Left ventricle myocardium inferior (tissue), 1 donor: Measurements from ENCODE around the gene PIGK. TPM values are rescaled to one million over a fixed set of nuclear protein-coding genes. Genes with fewer than 3 reads are reported as not detected.
A peak's percentile ranks its signal among the peaks of the same experiment; 100 is the strongest.

Experiments used
- DNase-seq: peaks from one replicate; pipeline ENCODE4 v3.0.0-alpha.2; 2020
- H3K27ac ChIP-seq: fragments of 200-600 bp; replicated peaks from 2 replicates; pipeline ENCODE4 v1.8.0; 2021
- H3K27me3 ChIP-seq: fragments of 200-600 bp; 2 replicates; pipeline ENCODE4 v1.8.0; 2021; ENCODE audit warnings: low read depth
- H3K36me3 ChIP-seq: fragments of 200-600 bp; 2 replicates; pipeline ENCODE4 v1.8.0; 2021
- H3K4me1 ChIP-seq: fragments of 200-600 bp; 2 replicates; pipeline ENCODE4 v1.8.0; 2021
- H3K4me3 ChIP-seq: fragments of 200-600 bp; 2 replicates; pipeline ENCODE4 v1.8.0; 2021; ENCODE audit warnings: mild to moderate bottlenecking, moderate library complexity
- H3K9me3 ChIP-seq: fragments of 200-600 bp; replicated peaks from 2 replicates; pipeline ENCODE4 v1.8.0; 2021
- intact Hi-C: fragments of 100-400 bp; cut with micrococcal nuclease; formaldehyde crosslinking; loops from one replicate; pipeline ENCODE4 v1.11.0; 2022
- total RNA-seq: library from RNA; stranded (reverse); fragmentation: NEBNext Ultra II Directional; extraction: Animal tissue kit (Norgen Biotek cat#: 25700); gene quantifications from one replicate; pipeline ENCODE4 v1.2.1, GENCODE V29; 2021
- TF ChIP-seq, protein P1 (sequence below): fragments of 200-600 bp; IDR thresholded peaks from 2 replicates; pipeline ENCODE4 v1.8.0; 2021; ENCODE audit warnings: antibody characterized with exemption, mild to moderate bottlenecking, borderline replicate concordance
- donor health status: DM: no; HTN: yes; CAD: no; lungs with severe emphysema.

Gene PIGK
- total RNA-seq, 1 donor from 2014 or later: 31.1 TPM

- Histone ChIP-seq H3K4me3 (no peak overlapping the region), H3K9me3 (no peaks in the 10 kb centered on the region), H3K36me3 (no peaks in the 10 kb centered on the region), H3K4me1 (no peaks in the 10 kb centered on the region), H3K27ac (no peak overlapping the region), H3K27me3 (no peaks in the 10 kb centered on the region)
- intact Hi-C loops: loop anchor here (10.0 kb wide), 1 partner anchor 972 kb away; no protein-coding TSS in a partner anchor
- TF ChIP-seq, protein P1, sequence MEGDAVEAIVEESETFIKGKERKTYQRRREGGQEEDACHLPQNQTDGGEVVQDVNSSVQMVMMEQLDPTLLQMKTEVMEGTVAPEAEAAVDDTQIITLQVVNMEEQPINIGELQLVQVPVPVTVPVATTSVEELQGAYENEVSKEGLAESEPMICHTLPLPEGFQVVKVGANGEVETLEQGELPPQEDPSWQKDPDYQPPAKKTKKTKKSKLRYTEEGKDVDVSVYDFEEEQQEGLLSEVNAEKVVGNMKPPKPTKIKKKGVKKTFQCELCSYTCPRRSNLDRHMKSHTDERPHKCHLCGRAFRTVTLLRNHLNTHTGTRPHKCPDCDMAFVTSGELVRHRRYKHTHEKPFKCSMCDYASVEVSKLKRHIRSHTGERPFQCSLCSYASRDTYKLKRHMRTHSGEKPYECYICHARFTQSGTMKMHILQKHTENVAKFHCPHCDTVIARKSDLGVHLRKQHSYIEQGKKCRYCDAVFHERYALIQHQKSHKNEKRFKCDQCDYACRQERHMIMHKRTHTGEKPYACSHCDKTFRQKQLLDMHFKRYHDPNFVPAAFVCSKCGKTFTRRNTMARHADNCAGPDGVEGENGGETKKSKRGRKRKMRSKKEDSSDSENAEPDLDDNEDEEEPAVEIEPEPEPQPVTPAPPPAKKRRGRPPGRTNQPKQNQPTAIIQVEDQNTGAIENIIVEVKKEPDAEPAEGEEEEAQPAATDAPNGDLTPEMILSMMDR: peak; percentile 57
- DNase-seq: no peak
Observed at GRCh38 chr1:77126307-77126706, 92.9 kb downstream of the PIGK start.

DNA sequence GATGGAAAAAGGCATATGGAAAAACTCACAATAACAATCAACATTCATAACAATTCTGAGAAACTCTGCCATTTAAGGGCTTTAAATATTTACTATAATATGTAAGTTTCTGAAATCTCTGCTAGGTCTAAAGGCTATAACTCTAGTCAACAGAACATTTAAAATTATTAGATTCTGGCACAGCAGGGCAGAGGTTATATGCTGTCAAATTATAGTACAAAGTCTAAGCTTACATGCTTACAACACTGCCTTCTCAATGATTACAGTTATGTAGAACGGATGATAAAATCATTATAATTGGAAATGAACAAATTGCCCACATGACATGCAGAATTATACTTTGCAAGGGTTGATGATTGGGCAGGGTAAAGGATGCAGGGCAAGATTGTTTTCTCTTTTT is 97.7 kb downstream of the PIGK start:
- H3K36me3 ChIP-seq: peaks cover 26% of the 10 kb centered on the region
- no peaks in the 10 kb centered on the region for H3K9me3 ChIP-seq
- no peaks in the 10 kb centered on the region for H3K27me3 ChIP-seq
- DNase-seq: no peak
- H3K27ac ChIP-seq: no peak overlapping the region
- H3K4me1 ChIP-seq: no peaks in the 10 kb centered on the region
- no peak overlapping the region for H3K4me3 ChIP-seq
- intact Hi-C loops: loop anchor here (10.0 kb wide), 1 partner anchor 967 kb away; no protein-coding TSS in a partner anchor
- TF ChIP-seq, protein P1: no peak

DNA sequence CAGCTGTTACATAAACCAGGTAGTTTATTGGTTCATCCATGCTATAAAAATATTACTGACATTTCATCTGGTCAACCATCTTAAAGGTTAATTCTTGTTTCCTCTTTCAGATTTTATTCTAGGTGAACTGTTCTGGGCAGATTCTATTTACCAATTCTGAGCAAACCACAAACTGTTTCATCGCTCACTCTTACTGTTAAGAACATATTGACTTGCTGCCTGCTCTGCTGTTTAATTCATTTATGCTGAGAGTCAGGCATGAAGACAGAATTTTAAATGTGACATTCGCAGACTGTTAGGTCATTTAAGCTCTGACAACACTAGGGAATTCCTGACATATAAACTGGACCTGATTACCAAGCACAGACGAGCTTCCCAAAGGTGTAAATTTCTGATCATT is 98.3 kb downstream of the PIGK start:
- intact Hi-C loops: loop anchor here (10.0 kb wide), 1 partner anchor 966 kb away; no protein-coding TSS in a partner anchor
- H3K27ac ChIP-seq: no peak overlapping the region
- H3K9me3 ChIP-seq: no peaks in the 10 kb centered on the region
- no peaks in the 10 kb centered on the region for H3K4me1 ChIP-seq
- DNase-seq: no peak
- H3K36me3 ChIP-seq: peaks cover 26% of the 10 kb centered on the region
- TF ChIP-seq, protein P1: no peak
- no peaks in the 10 kb centered on the region for H3K27me3 ChIP-seq
- no peak overlapping the region for H3K4me3 ChIP-seq

DNA sequence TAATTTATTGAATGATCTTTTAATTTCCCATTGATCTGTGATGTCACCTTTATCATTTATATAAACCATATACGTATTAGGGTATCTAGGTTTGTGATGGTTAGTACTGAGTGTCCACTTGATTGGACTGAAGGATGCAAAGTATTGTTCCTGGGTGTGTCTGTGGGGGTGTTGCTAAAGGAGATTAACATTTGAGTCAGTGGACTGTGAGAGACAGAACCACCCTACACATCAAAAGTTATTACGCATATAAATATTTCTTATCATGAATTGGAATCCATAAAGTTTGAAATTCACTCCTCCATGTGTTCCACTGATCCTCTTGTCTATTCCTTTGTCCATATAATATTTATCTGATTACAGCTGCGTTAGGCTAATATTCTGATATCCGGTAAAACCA is 100.5 kb downstream of the PIGK start:
- Histone ChIP-seq H3K4me3 (no peak overlapping the region), H3K27ac (no peak overlapping the region), H3K4me1 (no peaks in the 10 kb centered on the region), H3K9me3 (no peaks in the 10 kb centered on the region), H3K36me3 (peaks cover 26% of the 10 kb centered on the region), H3K27me3 (no peaks in the 10 kb centered on the region)
- TF ChIP-seq, protein P1: no peak
- intact Hi-C loops: no loop called here
- no peak for DNase-seq

GRCh38 chr1:77104672-77105071 is 114.6 kb downstream of the PIGK start:
- DNase-seq: no peak
- Histone ChIP-seq H3K4me1 (no peaks in the 10 kb centered on the region), H3K9me3 (no peaks in the 10 kb centered on the region), H3K27ac (no peak overlapping the region), H3K36me3 (no peaks in the 10 kb centered on the region), H3K27me3 (no peaks in the 10 kb centered on the region), H3K4me3 (no peak overlapping the region)
- TF ChIP-seq, protein P1: no peak
- intact Hi-C loops: no loop called here
